DLD1 (cell line): Measurements from ENCODE around the gene ZDHHC11B.
"Not testable (repeated sequence)": the region's sequence is repeated elsewhere in the genome, so short reads cannot be mapped to it uniquely, and the experiment has no call there.

ENCODE experiments used
- in situ Hi-C: cut with HindIII; loops from 2 replicates; pipeline ENCODE4 v1.10.0; 2017; ENCODE audit warnings: low sequenced_read_pairs

The ZDHHC11B gene

DNA sequence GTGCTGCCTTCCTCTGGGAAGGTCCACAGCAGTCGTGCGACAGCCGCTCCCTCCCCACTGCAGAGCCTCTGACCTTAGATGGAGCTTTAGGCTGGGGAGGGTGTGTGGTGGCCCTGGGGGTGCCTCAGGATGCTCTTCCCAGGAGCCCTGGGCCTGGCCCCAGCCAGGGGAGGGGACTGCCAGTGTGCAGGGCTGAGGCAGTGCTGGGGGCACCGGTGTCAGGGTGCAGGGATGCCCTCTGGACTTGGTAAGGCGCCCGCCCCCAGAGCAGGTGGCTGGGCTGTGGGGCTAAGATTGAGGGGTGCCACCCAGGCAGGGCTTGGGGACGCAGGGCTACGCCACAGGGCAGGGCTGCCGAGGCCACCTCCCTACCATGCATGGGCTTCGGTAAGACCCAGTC lies 13.9 kb downstream of the ZDHHC11B start:
- in situ Hi-C loops = not testable (repeated sequence)

DNA sequence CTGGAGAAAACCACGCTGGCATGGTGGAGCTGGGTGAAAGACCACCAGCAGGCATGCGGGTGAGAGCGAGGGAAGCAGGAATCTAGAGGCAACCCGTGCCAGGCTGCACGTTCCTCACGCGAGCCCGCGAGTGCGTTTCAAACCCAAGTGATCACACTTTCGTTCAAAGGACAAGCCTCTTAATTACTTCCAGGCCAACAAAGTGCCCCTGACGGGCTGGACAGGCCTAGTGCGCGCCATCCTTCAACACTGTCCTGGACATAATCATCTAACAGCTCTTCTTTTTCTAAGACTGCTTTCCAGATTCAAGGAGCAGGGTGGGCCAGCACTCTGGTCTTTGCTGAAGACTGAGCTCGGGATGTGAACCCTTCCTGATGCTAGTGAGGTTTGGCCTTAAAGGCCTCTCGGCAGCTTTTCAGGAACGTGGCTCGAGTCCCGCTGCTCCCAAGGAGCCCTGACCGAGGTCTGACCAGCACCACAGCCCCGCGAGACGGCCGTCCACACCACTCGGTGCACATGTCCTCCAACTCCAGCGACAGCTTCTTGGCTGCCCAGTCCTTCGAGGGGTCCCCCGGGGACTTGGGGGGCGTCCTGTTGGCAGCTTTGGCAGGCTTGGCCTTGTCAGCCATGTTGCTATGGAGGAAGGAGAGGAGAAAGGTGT lies 14.9 kb downstream of the ZDHHC11B start:
- in situ Hi-C loops = not testable (repeated sequence)

DNA sequence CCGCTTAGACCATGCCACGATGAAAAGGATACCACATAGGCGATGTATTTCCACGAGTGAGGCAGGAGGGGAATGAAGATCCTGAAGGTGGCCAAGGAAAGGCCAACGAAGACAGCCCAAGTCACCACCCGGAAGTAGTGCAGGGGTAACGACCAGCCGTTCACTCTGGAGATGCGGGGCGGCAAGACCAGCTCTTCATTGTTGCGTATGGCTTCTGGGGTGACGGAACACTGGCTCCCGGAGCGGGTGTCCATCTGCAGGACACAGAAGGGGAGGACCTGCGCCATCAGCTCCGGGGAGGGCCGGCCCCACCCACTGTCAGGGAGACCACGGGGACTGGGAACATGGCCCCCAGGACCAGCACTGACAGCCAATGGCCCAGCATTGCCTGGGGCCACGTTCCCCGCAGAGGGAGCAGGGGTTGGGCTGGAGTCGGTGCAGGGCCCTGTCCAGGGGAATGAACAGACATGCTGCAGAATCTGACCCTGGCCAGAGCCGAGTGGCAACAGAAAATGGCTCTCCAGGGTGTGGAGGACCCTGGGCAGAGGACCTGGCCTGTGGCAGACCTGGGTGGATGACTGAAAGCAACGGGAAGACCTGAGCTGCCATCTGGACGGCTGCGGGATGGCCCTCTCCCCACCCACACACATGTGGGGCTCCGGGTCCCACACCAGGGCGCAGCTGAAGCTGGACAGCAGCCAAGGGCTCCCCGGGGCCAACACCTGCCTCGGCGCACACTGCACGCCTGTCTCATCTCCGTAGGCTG lies 17.7 kb downstream of the ZDHHC11B start:
- in situ Hi-C loops = no loop called here

DNA sequence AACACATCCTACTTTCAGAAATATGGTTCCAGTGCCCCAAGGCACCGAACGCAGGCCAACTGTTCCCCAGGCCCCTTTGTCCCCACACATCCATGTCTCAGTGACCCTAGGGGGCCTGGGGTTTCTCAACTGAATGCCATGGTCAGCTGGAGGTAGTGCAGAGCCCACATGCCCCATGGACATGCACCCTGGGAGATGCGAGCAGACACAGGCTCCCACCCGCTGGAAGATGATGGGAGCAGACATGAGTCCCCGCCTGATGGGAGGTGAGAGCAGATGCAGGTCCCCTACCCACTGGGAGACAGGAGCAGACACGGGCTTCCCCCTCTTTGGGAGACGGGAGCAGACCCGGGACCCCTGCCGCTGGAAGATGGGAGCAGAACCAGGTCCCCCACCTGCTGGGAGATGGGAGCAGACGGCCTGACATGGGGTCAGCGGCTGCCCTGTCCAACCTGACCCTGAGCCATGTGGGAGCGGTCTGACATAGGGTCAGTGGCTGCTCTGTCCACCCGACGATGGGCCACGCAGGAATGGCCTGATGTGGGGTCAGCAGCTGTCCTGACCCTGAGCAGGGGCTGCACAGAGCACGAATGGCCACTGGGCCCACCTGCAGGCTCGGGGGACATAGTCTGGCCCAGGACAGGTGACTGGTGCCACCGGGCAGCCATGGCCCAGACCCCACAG lies 18.4 kb downstream of the ZDHHC11B start:
- in situ Hi-C loops = no loop called here

DNA sequence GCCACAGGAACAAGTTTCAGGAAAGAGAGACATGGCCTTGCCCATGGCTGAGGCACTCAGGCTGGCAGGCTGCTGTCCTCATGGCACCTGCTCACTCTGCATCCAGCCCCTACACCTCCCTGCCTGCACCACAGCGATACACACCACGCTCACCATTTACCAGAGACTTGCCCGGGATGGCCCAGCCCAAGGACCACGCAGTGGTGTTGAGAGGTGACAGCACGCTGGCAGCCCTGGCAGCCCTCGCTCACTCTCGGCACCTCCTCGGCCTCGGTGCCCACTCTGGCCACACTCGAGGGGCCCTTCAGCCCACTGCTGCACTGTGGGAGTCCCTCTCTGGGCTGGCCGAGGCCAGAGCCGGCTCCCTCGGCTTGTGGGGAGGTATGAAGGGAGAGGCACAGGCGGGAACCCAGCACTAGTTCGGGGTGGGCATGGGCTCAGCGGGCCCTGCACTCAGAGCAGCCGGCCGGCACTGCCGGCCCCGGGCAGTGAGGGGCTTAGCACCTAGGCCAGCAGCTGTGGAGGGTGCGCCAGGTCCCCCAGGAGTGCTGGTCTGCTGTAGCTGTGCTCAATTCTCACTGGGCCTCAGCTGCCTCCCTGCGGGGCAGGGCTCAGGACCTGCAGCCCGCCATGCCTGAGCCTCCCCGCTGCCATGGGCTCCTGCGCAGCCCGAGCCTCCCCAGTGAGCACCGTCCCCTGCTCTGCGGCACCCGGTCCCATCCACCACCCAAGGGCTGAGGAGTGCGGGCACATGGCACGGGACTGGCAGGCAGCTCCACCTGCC lies 20.3 kb downstream of the ZDHHC11B start:
- in situ Hi-C loops = no loop called here

DNA sequence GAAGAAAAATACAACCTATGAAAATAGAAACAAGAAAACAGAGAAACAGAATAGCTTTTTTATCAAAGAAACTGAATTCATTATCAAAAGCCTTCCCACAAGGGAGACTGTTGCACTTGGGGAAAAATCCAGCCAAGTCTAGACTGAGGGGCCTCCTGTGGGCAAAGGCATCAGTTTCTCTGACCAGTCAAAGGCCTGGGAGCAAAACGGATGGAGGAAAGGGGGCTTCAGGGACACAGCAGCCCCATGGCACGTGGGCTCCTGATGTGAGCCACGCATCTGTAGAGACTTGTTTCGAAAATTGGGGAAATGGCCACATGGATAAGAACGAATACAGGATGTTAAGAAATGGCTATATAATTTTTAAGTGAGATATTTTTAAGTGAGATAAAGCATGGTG lies 21.1 kb downstream of the ZDHHC11B start:
- in situ Hi-C loops = no loop called here

DNA sequence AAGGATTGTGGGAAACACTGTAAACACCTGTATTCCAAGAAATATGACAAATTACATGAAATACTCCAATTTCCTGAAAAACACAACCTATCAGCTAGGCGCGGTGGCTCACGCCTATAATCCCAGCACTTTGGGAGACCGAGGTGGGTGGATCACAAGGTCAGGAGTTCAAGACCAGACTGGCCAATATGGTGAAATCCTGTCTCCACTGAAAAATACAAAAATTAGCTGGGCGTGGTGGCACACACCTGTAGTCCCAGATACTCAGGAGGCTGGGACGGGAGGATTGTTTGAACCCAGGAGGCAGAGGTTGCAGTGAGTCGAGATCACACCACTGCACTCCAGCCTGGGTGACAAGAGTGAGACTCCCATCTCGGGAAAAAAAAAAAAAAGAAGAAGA lies 21.5 kb downstream of the ZDHHC11B start:
- in situ Hi-C loops = not testable (repeated sequence)

DNA sequence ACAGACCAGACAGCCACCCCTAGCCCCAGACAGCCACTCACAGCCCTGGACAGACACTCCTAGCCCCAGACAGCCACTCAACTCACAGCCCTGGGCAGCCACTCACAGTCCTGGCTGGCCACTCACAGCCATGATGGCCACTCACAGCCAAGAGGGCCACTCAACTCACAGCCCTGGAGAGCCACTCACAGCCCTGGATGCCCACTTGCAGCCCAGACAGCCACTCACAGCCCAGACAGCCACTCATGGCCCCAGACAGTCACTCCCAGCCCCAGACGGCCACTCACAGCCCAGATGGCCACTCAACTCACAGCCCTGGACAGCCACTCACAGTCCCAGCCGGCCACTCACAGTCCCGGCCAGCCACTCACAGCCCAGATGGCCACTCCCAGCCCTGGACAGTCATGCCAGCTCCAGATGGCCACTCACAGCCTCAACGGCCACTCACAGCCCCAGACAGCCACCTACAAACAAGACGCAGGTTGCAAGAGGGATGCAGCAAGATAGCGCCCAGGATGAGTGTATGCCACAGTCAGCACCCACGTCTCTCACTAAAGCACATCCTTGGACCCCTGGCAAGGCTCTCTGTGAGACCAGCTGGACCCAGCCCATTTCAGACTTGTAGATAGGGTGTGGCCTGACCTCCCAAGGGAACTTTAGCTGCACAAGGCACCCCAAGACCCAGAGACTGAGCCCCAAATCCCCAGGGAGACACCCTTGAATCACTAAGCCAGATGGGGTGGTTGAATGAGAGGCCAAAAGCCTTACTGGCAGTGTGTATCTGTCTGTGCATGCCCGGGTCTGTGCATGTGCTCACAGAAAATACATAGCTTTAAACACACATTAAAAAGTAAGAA lies 22.4 kb downstream of the ZDHHC11B start:
- in situ Hi-C loops = no loop called here

DNA sequence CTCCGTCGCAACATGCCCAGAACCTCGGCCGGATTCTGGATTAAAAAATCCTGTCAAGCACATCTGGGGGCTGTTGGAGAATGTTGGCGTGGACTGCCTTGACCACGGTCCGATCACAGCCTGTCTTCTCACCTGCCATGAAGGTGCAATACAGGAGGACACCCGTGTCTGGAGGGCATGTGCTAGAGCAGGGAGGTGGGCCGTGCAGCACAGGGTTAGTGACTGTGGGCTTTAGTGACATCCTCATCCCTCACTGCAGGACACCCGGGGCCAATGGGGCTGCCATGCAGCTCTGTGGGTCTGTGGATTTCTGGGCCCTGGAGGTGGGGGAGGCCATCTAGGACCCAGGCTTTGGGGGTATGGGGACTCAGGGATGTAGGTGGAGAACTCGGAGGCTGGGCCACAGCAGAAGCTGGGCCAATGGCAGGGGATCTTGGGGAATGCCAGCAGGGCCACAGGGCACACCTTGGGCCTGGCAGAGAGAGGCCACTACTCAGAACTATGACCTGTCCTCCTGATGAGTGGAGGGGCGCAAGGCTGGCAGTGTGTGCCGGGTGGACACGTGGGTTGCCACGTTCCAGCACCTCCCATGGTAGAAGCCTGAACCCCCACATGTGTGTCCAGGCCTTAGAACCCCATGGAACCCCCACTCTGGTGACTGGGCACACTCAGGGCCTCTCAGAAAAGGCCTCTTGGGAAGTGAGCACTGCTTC lies 23.3 kb downstream of the ZDHHC11B start:
- in situ Hi-C loops = no loop called here

DNA sequence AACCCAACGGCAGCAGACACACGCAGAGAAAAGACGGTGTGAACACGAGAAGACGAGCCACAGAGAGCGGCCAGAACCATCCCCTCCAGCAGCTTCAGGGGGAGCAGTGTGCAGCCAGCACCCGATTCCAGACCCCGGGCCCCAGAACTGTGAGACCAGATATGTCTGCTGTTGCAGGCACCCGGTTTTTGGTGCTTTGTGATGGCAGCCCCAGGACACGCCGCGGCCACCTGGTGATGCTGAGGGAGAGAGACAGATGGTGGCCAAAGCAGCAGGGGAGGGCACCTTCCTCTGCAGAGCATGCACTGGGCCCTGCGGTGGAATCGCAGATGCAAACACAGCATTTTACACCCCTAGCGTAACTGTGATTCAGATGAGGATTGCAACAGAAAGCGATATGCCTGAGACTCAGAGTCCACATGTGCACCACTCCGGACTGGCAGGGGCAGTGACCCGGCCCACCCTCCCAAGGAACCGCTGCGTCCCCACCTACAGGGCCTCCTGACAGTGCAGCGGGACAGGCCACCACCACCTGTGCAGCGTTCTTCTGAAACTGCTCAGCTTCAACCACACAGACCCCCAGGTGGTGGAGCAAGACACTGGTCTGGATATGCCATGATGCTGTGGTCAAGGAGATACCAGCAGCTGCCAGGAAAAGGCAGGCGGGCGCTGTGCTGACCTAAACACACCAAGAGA lies 24.0 kb downstream of the ZDHHC11B start:
- in situ Hi-C loops = no loop called here

DNA sequence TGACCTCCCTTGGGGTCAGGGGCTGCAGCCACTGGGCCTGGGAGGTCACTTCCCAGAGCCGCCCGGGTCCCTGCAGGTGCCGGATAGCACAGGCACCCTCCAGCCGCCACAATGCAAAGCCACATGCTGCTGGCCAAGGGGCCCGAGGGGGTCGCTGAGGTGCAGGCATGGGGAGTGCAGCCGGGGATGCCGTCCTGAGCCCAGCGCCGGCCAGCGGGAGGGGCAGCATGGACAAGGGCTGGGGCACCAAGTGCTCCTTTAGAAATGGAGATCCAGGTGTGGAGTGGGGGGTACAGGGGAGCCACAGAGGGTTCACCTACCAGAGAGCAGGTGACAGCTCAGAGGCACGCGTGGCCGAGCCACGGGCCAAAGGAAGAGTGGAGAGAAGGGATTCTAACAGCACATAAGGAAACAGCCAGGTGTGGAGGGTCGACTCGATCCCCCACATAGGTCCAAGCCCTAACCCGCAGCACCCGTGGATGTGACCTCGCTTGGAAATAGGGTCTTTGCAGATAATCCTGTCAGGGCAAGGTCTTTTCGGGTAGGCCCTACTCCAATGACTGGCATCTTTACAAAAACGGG lies 24.7 kb downstream of the ZDHHC11B start:
- in situ Hi-C loops = no loop called here

DNA sequence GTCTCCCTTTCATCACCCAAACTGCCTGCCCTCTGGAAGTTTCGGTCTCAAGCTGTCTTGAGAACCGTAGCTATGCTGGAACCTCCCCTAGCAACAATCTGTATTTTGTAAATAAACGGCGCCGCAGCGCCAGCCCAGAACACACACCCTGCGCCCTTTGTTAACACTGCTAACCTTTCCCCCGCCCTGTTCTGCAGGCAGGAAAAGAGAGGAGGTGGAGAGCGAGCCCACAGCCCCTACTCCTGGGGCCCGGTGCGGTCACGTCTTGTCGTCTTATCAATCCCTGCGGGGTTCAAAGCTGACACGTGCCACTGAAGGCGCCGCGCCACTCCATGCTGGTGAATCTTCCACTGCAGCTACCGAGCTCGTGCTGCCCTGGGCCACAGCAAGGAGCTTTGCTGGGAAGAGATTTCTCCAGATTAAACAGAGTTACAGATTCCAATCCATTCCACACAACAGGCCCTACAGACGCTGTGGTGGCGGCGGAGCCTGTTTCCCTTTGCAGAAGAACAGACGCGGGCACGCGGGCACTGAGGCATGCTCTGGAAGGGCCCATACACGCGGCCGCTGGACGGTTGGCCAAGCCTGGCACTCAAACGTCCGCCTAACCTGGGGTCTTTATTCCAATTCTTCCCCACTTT lies 25.3 kb downstream of the ZDHHC11B start:
- in situ Hi-C loops = no loop called here

DNA sequence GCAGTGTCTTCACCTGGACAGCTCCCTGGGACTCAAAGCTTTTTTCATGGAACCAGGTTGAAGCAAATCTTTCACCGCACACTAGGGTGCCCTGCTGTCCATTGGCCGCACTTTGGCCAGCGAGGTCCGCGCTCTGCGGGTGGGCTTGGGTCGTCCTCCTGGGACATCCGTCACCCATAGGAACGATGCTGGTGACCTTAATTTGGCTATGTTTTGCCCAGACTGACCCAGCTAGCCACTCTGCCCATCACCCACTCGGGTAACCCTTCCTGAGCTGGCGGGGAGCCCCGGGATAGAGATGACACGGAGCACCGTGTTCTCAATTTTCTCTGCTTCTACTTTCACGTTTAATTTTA lies 25.9 kb downstream of the ZDHHC11B start:
- in situ Hi-C loops = no loop called here

DNA sequence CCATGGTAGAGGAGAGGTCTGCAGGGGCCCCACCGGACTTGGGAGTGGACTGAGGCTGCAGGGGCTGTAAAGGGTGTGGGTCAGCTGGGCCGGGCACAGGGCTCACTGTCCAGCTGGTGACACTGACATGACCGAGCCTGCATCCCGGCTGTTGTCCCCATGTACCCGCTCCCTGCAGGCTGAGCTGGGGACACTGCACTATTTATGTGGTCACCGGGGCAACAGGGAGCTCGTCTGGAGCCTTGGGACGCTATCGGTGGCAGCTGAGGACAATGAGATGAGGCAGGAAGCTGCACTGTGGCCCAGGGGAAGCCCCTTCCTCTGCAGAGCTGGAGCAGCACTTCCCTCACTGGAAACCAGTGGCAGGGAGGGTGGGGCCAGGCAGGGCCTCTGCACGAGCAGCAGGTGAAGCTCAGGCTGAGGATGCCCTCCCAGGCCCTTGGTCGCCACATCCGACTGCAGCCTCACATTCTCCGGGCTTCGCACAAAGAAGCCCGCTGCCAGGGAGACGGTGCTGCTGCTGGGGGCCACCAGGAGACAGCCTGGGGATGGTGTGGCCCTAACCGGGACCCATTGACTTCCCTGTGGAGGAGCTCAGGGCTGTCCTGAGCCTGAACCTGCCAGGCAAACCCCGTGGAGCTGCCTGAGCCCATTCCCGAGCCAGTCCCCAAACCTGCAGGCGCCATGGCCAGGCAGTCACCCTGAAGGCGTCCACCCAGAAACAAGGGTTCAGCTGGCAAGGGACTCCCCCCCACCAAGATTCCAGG lies 26.4 kb downstream of the ZDHHC11B start:
- in situ Hi-C loops = no loop called here

DNA sequence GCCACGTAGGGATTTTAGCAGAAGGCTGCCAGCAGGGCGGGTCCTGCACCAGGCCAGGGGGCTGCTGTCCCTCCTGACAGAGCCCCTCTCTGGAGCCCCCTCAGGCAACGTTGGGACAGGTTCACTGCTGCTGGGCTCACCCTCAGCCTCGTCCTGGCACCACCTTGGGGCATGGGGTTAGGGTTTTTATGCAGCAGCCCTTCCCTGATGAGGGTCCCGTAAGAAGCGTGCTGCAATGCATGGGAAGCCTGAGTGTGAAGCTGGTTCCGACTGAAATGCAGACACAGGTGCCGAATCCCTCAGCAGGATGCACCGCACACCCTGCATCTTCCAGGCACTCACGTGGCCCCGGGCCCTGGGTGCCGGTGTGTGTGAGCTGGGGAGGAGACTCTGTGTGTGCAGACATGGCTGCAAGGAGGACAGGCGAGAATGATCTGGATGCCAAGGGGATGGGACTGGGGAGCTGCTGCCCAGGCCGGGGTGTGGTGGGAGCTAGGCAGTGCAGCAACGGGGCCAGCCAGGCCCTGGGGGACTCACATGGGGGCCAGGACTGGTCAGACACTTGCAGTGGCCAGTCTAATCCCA lies 27.1 kb downstream of the ZDHHC11B start:
- in situ Hi-C loops = no loop called here

DNA sequence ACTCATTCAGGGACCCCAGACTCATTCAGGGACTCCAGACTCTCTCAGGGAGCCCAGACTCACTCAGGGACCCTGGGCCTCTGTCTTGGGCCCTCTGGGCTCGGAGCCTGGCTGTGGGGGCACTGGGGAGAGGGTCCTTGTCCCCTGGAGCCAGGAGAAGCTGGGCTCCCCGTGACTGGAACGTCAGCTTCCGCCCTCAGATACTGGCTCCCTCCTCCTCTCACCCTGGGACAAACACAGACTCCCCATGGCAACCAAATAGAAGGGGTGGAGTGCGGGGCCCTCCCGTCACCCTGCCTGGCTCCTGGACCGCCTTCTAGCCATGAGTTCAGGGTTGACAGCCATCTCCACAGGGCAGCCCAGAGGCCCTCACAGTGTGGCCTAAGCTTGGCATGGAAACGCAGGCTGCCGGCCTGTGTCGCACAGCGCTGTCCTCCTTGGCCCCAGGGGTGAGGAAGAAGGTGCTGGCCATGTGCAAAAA lies 27.6 kb downstream of the ZDHHC11B start:
- in situ Hi-C loops = no loop called here

DNA sequence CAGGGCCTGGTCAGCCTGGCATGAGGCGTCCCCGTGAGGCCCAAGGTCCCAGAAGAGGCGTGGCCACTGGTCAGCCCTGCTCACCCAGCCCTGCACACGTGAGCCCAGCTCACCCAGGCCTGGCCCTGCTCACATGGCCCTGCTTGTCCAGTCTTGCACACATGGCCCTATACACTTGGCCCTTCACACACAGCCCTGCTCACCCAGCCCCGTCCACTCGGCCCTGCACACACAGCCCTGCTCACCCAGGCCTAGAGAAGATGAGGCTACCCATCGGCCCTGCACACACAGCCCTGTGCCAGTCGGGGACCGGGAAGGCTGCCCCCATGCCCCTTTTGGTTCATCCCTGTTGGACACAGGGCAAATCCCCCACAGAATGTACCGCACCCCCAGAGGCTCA lies 28.4 kb downstream of the ZDHHC11B start:
- in situ Hi-C loops = no loop called here
